ENCODE results near the gene MEDAG. TPM values are rescaled to one million over a fixed set of nuclear protein-coding genes. Genes with fewer than 3 reads are reported as not detected.
A peak's percentile ranks its signal among the peaks of the same experiment; 100 is the strongest.

MEDAG gene
- polyA plus RNA-seq (ENCODE audit: insufficient read length in 3 of 3), result 1 to 10 TPM in 2 of 3 donors, under 1 TPM in 1; 0.87 to 1.4 (median 1.0) TPM
- long read RNA-seq, donor 1, partial matches to known transcripts, result 5 of 5 reads
- long read RNA-seq, donor 1, other reads (novel, unspliced or antisense), result 0 of 5 reads
- long read RNA-seq, donor 2, result 0 reads
- long read RNA-seq, donor 3, partial matches to known transcripts, result 0 of 2 reads
- long read RNA-seq, donor 3, other reads (novel, unspliced or antisense), result 0 of 2 reads
- long read RNA-seq, donor 4, result 0 reads
- long read RNA-seq, donor 5, result 0 reads
- long read RNA-seq, donor 6, result 0 reads
- long read RNA-seq, donor 7, result 0 reads
- long read RNA-seq, donor 8, transcript MEDAG-201 (5 exons, 2,374 nt), result major isoform, 6 of 6 reads
- long read RNA-seq, donor 8, partial matches to known transcripts, result 0 of 6 reads
- long read RNA-seq, donor 8, other reads (novel, unspliced or antisense), result 0 of 6 reads
- long read RNA-seq, donor 9, result 0 reads
- long read RNA-seq, donor 10, partial matches to known transcripts, result 0 of 1 reads
- long read RNA-seq, donor 10, other reads (novel, unspliced or antisense), result 0 of 1 reads
- long read RNA-seq, donor 11, result 0 reads
- long read RNA-seq, donor 12, partial matches to known transcripts, result 0 of 2 reads
- long read RNA-seq, donor 12, other reads (novel, unspliced or antisense), result 0 of 2 reads
- long read RNA-seq, donor 13, result 0 reads
- long read RNA-seq, donor 14, result 0 reads
- long read RNA-seq, donor 15, result 0 reads
- long read RNA-seq, donor 16, partial matches to known transcripts, result 0 of 1 reads
- long read RNA-seq, donor 16, other reads (novel, unspliced or antisense), result 0 of 1 reads

DNA sequence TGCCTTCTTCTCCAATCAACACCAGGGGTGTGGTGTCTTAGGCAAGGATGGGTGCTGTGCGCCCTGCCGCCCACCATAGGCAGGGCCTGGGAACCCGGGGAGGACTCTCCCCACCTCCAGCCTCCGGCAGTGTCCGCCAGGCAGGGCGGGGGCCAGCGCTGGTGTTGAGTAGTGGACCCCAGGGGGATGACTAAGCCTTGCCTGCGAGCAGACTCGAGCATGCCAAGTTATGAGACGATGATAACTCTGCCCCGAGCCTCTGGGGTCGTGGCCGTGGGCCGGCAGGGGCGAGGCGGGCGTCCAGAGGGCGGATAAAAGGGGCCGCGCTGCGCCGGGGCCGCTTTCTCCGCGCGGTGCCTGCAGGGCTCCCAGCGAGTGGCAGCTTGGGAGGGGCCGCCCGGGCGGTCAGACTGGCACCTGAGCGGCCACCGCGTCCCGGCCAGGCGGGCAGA lies at the start of gene MEDAG:
Gene MEDAG, plus strand, starts transcription at position 340 of the 452 bp plus-strand sequence. CDS start 245 bp downstream, outside the sequence.
- no peak for DNase-seq

DNA sequence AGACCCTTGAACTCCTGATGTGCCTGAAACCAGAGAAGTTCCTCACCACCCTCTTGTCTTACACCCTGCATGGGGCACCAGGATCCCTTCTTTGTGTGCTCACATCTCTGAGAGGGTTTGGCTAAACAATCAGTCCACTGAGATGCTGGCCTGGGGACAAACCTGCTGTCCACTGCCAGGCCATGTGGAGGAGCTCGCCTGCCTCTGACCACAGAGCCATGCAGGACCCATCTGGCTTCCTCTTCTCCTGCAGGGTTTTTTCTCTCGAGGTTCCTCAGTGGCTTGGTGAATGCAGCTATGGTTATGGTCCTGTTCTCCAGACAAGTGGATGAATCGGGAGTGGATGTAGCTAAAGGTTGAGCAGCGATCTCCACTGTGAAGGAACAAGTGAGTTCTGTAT lies 49.1 kb upstream of the MEDAG start:
- DNase-seq, result no peak

DNA sequence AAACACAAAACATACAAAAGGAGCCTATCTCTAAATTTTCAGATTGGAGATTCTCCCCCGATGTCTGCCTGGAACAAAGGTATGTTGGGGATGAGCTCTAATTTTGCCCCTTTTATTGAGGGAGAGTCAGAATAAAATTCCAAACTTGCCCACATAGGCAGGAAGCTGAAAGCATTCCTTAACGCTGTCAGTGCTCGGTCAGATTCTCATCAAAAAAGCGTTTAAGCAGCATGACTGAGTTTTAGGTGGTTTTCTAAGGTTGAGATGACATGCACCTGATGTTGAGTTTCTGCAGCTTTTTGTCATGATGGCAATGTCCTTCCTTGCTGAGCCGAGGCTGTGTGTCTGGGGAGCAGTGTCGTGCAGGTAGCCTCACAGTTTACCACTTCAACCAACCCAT lies 48.4 kb upstream of the MEDAG start:
- no peak for DNase-seq

DNA sequence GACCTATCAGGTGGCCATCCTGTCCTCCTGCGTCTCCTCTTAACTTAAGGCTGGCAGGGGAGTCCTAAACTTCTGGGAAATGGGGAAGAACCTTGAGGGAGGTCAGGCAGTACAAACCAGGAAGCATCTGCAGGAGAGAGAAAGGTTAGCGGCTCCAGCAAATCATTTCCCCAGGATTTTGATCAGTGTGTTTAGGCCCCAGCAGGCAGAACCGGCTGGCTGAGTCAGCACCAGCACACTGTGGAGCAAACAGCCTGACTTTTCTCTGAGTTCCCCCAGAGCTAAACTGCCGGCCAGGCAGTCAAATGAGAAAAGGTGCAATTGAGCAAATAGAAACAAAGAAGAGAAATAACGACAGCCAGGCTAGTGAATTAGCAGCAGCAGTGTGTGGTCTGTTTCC lies 46.7 kb upstream of the MEDAG start:
- DNase-seq, result no peak

DNA sequence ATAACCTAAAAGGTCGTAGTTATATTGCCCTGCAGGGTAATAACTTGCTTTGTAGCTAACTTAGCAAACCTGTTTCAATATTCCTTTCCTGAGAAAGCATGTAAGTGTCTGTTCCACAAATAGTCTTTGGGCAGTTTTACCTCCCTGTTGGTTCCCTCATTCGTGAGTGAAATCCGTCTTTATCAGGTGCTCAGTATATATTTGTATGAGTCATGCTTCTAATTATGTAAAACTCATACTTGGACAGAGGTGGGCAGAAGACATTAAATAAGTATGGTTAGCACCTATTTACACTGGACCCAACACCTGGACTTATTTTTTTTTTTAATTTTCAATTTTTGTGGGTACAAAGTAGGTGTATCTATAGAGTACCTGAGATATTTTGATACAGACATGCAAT lies 44.9 kb upstream of the MEDAG start:
- no peak for DNase-seq

DNA sequence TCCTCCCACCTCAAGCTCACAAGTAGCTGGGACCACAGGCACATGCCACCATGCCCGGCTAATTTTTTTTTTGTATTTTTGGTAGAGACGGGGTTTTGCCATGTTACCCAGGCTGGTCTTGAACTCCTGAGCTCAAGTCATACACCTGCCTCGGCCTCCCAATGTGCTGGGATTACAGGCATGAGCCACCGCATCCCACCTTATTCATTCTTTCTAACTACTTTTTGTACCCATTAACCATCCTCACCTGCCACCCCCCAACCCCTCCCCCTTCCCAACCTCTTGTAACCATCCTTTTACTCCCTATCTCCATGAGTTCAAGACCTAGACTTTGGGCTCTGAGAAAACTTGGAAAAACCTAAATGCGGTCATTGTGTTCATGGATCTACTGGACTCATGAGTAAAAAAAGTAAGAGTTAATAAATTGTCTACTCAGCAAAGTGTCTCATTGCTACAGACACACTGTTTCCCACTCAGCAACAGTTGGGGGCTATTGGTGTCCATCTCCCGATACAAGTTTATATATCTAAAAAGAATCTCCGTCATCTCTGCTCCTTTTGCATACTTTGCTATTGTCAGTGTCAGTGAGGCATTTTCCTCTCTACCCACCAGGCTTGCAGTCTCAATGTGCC lies 44.1 kb upstream of the MEDAG start:
- no peak for DNase-seq

DNA sequence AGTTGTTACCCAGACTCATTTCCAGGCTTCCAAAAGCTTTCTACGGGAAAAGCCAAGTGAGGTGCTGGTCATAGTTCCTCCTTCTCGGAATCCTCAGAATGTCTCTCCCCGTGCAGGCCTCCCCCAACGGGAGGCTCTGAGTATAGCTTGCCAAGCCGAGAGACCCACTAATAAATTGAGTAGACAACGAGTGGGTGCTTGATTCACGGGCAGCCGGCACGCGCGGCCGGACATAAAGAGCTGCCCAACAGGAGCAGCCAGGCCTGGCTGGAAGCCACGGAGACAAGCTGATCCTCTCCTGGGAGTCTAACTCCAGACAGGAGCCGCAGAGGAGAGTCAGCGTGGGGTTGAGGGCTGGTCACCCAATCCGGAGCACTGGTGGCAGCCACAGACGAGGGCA lies 43.4 kb upstream of the MEDAG start:
- DNase-seq, result no peak

DNA sequence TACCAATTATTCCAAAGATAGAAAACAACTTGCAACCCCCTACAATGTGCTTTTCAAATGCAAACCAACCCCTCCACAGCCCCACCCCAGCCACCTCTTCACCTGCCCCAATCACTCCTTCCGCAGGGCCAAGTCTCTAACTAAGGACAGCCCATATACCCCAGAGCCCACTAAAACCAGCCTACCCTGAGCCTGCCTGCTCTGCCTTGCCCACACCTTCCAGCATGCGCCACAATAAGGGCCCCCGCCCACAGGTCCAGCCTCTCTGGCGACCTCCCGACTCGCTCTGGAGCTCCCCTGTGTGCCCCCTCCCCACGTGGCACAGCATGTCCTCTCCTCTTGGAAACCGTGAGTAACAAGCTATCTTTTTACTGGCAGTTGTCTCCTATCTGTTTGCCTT lies 42.8 kb upstream of the MEDAG start:
- DNase-seq, result no peak

DNA sequence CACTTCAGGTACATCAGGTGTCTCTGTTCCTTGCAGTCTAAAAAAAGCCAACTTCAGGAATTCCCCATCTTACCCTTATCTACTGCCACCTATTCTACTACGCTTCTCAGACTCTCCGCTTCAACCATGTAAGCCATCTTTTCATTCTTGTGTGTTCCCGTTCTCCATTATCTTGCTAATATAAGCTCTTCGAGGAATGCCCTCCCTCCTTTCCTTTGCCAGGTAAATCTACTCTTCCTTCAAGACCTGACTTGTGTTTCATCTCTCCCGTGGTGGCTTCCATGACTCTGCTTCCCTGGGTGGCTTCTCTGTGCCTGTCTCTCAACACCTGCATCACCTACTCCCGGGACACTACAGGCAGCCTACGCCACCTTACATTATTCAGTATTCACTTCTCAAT lies 42.3 kb upstream of the MEDAG start:
- no peak for DNase-seq

DNA sequence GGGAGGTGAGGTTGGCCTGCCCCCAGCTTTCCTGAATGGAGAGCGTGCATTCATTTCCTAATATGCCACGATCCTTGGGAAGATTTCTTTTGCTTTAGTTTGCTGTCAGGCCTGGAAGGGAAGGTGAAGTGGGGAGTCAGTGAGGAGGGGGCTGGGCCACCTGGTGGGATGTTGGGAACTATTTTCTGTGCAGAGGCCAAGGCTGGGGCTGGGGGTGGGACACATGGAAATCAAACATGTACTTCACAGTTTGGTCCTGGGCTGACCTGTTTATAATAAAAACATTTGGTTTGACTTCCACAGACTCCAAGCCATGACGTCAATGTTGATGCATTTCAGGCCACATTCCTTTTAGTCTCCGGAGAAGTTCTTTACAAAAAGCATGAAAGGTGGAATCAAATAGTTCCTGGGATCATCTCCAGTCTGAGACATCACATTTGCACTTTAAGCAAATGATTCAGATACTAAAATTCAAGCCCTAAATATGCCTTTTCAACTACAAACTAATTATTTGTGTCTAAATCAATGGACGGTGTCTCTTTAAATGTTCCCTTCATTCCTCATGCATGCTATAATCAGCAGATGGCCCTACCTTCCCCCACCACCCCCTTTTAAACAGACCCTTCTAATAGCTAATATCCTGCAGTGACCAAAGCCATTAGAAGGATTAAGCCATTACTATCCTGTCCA lies 41.5 kb upstream of the MEDAG start:
- no peak for DNase-seq

DNA sequence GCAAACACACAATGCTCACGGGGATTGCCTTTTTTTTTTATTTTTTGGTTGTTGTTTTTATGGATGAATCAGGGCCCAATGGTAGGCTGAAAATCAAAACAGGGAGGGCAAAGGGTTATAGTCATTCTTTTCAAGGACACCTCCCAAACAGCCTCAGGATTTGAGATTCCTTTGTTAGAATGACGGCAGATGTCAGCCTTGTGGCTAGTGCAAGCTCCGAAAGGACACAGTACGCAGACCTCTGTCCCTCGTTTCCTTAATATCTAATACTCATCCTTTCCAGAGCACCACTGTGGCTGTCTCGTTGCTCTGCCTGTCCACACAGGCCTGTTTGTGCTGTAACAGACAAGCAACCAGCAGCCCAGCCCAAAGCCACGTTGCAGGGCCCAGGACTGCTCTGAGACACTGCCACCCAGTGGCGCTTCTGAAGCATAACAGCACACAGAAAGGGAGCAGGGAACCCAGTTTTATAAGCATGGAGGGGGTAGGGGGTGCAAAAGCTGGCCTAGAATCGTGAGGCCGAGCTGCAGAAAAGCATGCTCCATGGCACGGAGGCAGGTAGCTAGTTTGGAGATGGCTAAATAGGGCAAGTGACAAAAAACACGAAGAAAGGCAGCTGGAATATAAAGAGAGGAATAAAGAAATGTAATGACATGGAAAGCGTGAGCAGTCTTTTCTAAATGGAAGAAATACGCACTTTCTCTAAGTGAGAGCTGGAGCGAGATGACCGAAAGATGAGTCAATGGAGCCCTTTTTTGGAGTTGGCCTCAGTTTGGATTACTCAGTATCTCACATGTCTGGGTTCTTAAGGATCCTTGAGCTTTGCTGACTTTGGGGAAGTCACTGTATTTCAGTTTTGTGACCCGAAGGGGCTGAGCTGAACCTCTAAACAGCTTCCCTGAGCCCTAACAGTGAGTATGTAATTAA lies 40.7 kb upstream of the MEDAG start:
- DNase-seq, result peak; percentile 76

DNA sequence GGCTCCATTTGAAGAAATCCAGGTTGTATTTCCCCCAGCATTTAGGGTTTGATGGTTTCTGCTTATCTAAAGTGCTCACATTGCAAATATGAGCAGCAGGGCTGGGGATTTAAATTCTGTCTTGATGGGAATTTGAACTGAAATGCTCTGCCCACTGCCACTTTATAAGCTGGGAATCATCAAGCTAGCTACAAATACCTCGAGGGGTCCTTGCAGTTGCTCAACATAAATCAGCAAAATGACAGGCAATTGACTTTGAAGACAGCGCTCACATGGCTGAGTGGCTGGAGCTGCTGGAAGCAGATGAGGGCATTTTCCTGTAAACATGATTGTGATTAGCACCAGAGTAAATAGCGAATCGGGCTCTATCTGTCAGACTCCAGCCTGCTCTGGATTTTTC lies 39.4 kb upstream of the MEDAG start:
- DNase-seq, result peak; percentile 52

DNA sequence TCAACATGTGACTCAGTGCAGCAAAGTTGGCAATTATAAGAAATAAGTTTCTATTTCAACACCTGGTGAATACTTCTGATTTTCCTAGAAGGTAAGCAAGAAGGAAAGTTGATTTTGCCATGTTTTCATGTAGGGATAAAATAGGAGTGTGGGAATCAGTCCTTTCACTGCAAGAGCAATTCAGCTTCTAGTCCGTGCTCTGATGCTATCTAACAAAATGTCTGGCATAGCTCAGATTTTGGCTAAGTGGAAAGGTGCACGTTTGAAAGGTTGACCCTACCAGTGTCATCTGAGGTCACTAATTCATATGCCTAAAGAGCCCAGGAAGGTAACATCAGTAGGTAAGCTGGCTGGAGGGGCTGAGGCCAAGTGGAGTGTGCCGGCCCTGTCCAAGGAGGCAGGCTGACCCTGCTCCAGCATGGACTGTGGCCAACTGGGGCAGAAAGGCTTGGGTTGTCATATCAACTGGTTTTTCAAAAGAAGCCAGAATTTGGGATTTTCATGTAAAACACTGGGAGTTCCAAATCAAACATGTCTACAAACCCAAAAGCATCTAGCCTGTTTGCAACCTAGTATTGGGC lies 38.9 kb upstream of the MEDAG start:
- DNase-seq, result no peak

DNA sequence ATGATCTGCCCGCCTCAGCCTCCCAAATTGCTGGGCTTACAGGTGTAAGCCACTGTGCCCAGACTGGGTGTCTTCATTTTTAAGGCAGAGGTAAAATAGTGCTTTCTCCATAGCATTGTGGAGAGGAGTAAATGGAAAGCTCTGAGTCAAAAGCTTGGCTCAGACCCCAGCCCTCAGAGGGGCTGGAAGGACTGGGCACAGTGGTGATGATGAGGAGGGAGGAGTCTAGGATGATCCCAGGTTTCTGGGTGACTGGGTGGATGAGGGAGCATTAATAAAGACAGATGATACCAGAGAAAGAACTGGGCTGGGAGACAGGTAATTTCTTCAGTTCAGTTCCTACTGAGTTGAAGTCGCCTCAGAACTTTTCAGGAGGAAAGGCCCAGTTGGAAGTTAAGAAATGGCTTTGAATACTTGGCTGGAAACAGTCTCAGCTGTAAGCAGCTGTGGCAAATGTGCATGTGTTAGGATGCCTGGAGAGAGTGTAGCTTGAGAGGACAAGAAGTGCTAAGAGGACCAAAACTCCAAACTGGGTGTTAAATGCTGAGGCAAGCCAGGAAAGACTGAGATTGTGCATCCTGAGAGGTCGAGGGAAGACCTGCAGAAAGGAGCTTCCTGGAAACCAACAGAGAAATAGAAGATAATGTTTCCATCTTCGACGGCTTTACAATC lies 37.1 kb upstream of the MEDAG start:
- DNase-seq, result no peak

DNA sequence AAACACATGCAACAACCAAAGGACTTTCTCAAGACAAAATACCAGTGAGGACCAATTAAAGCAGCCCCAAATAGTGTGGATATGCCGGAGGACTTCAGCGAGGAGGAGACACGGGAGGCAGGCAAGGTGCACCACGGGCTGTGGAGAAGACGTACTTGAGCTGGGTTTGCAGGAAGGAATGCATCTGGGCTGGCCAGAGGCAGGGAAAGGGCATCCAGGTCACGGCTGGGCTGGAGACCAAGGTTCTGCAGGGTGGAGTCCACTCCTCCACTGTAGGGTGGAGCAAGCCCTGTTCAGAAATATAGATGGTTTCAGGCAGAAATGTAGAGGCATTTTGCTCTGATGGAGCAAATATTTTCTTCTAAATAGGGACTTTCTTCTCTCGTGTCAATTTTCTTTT lies 36.6 kb upstream of the MEDAG start:
- DNase-seq, result no peak

DNA sequence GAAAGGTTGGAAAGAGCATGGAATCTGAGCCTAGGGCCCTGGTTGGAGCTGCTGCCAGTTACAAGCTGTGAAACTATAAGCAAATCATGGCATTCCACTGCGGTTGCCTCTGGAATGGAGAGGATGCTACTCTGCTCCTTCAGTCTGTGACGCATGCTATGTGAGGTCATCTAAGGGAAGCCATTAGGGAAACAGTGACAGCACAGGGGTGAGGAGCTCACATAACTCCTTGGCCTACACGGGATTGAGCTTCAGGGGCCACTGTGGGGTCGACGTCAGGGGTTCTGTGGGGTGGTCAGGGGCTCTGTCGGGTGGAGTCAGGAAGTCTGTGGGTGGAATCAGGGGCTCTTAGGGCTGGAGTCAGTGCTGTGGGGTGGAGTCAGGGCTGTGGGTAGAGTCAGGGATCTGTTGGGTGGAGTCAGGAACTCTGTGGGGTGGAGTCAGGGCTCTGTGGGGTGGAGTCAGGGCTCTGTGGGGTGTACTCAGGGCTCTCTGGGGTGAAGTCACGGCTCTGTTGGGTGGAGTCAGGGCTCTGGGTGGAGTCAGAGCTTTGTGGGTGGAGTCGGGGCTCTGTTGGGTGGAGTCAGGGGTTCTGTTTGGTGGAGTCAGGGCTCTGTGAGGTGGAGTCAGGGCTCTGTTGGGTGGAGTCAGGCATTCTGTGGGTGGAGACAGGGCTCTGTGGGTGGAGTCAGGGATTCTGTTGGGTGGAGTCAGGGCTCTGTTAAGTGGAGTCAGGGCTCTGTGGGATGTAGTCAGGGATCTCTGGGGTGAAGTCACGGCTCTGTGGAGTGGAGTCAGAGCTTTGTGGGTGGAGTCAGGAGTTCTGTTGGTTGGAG lies 35.8 kb upstream of the MEDAG start:
- no peak for DNase-seq

DNA sequence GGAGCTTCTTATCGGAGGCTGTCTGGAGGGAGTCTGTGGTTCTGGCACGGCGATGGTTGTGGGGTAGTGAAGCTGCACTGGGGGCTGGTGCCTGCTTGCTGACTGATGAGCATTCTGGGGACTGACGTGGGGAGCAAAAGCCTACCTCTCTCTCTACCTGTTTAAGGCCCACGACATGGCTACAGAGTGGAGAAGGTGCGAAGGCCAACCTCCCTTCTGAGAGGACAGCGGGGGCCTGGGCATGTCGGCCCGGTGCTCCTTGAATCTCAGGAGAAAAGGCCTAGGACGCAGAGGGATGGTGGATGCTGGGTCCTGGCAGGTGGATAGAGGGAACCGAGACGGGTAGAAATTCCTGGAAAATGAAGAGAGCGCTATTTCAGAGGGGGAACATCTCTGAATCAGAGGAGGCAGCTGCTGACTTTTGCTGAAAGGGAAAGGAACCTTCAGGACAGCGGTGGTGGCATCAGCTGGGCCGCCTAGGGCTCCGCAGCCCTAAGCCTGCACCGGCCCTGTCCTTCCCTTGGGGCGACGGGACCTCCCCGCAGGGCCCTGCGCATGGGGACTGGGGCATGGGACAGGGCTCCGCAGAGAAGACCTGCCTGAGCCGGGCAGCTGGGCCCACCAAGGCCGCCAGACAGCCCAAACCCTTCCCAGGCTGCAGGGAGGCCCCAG lies 35.0 kb upstream of the MEDAG start:
- no peak for DNase-seq

DNA sequence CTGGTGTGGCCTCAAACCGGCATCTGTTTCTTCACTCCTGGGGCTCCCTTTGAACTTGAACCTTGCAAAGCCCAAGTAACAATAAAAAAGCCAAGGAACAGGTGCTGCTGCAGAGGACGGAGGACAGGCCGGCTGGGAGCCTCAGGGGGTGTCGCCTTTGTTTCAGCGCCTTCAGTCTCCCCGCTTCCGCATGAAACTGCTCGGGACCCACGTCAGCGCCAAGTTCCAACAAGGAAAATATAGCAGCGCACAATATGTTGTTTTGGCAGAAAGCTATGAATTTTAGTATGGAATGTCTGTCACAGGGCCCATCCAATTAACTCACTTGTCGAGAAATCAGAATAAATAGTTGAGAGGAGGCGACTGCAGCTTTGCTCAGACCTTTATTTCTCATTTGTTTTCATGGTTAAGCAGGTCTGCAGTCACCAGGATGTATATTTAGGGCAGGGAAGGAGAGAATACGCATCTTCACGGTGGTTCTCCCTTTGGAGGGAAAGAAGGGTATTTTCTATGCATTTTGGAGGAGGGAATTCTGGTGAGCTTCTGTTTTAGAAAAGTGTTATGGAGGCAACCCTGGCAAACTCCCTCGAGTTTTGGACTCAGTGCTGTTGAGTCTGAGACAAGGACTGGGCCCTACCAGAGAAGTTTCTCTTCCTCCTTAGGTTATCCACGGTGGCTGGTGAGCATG lies 34.3 kb upstream of the MEDAG start:
- no peak for DNase-seq
